Epithelial cell of alveolus of lung (primary cell): ENCODE results near the gene CD200R1L. TPM values are rescaled to one million over a fixed set of nuclear protein-coding genes. Genes with fewer than 3 reads are reported as not detected.

ENCODE experiments used
- total RNA-seq: library from RNA; depleted of rRNA; stranded (reverse); fragments of >200 nt; gene quantifications from 2 replicates; pipeline ENCODE4 v1.2.1, GENCODE V29; 2015

CD200R1L gene
- not detected in 2 replicates for total RNA-seq

GRCh38 chr3:112846764-112847163 lies at the start of gene CD200R1L:
CD200R1L (minus strand) TSS chr3:112846864; CDS start chr3:112829367, 17,497 bp downstream.

Other genes starting within 250 kb of the CD200R1L start
- gene CCDC80, start 205.7 kb downstream of the CD200R1L start, total RNA-seq = 48.7 and 52.5 TPM in 2 replicates
- 0.13 TPM in 1 of 2 replicates, not detected in the other for gene CD200R1, start 128.2 kb upstream of the CD200R1L start, total RNA-seq
- gene GTPBP8, start 144.1 kb upstream of the CD200R1L start, total RNA-seq = 18.8 and 35.9 TPM in 2 replicates